IMR-90 (cell line): ENCODE measurements around the gene PNMA1.

ENCODE experiments used
- BHLHE40 ChIP-seq: fragments of 150-350 bp; IDR thresholded peaks from 2 replicates; pipeline ENCODE4 v1.6.1; 2016; ENCODE audit warnings: mild to moderate bottlenecking, low read depth, low read length
- CEBPB ChIP-seq: IDR thresholded peaks from 2 replicates; pipeline ENCODE4 v1.6.1; 2012; ENCODE audit warnings: low read depth, low read length, improper control_type of control experiment
- CHD1 ChIP-seq: IDR thresholded peaks from 2 replicates; pipeline ENCODE4 v1.6.1; 2012; ENCODE audit warnings: low read depth, low read length, improper control_type of control experiment
- CTCF ChIP-seq: conservative IDR thresholded peaks from 2 replicates; pipeline ENCODE4 v1.5.1; 2012; ENCODE audit warnings: mild to moderate bottlenecking, low read depth, low read length, improper control_type of control experiment
- ELK1 ChIP-seq: fragments of 150-350 bp; IDR thresholded peaks from 2 replicates; pipeline ENCODE4 v1.6.1; 2016; ENCODE audit warnings: low read depth, mild to moderate bottlenecking, low read length, moderate library complexity, borderline replicate concordance
- MAFK ChIP-seq: IDR thresholded peaks from 2 replicates; pipeline ENCODE4 v1.6.1; 2012; ENCODE audit warnings: low read depth, low read length, improper control_type of control experiment
- MXI1 ChIP-seq: IDR thresholded peaks from 2 replicates; pipeline ENCODE4 v1.6.1; 2012; ENCODE audit warnings: low read depth, mild to moderate bottlenecking, low read length, moderate library complexity, borderline replicate concordance
- POLR2A ChIP-seq: IDR thresholded peaks from 2 replicates; pipeline ENCODE4 v1.6.1; 2012; ENCODE audit warnings: mild to moderate bottlenecking, low read depth, low read length
- RAD21 ChIP-seq: IDR thresholded peaks from 2 replicates; pipeline ENCODE4 v1.6.1; 2012; ENCODE audit warnings: low read length, improper control_type of control experiment
- RCOR1 ChIP-seq: IDR thresholded peaks from 2 replicates; pipeline ENCODE4 v1.6.1; 2012; ENCODE audit warnings: mild to moderate bottlenecking, low read length, improper control_type of control experiment; ENCODE audit not compliant: insufficient replicate concordance
- RFX5 ChIP-seq: IDR thresholded peaks from 2 replicates; pipeline ENCODE4 v1.8.0; 2012; ENCODE audit warnings: low read depth, mild to moderate bottlenecking, low read length, moderate library complexity
- SMC3 ChIP-seq: fragments of 150-350 bp; IDR thresholded peaks from 2 replicates; pipeline ENCODE4 v1.6.1; 2016; ENCODE audit warnings: low read depth, mild to moderate bottlenecking, antibody characterized with exemption, low read length, moderate library complexity
- USF2 ChIP-seq: fragments of 150-350 bp; IDR thresholded peaks from 2 replicates; pipeline ENCODE4 v1.6.1; 2017; ENCODE audit warnings: mild to moderate bottlenecking, antibody characterized with exemption, low read length, low read depth

- TF ChIP-seq CTCF (no peak), CHD1 (no peak), POLR2A (no peak), CEBPB (no peak), USF2 (no peak), ELK1 (no peak), BHLHE40 (no peak), MAFK (no peak), MXI1 (no peak), RFX5 (no peak), SMC3 (no peak), RAD21 (no peak), RCOR1 (no peak)
Measured at GRCh38 chr14:73725116-73726024, 11.2 kb upstream of the PNMA1 start.
